Measurements from ENCODE around the gene FURIN. TPM values are rescaled to one million over a fixed set of nuclear protein-coding genes. Genes with fewer than 3 reads are reported as not detected.

Gene FURIN
- total RNA-seq, 1 donor from 2014 or later = 97.7 TPM

- no peak for DNase-seq (ENCODE audit: low spot score in 2 of 2, unreplicated experiment in 2 of 2)
- peaks cover 8% of the 10 kb centered on the region for H3K36me3 Mint-ChIP-seq
- H3K4me1 Mint-ChIP-seq = peaks cover 17% of the 10 kb centered on the region
- no peaks in the 10 kb centered on the region for H3K27me3 Mint-ChIP-seq (ENCODE audit: low read depth)
- no peak overlapping the region for H3K27ac Mint-ChIP-seq
- no peak overlapping the region for H3K4me3 Mint-ChIP-seq
- H3K9me3 Mint-ChIP-seq = no peaks in the 10 kb centered on the region
- TF ChIP-seq CTCF (IDR thresholded peaks at IDR 0.05; ENCODE audit: unreplicated experiment) = no peak
Measured at GRCh38 chr15:90889313-90889730, 20.9 kb downstream of the FURIN start.

- Mint-ChIP-seq H3K9me3 (no peaks in the 10 kb centered on the region), H3K27ac (no peak overlapping the region), H3K36me3 (peaks cover 11% of the 10 kb centered on the region), H3K4me1 (peaks cover 16% of the 10 kb centered on the region), H3K27me3 (ENCODE audit: low read depth) (no peaks in the 10 kb centered on the region), H3K4me3 (no peak overlapping the region)
- no peak for TF ChIP-seq CTCF (IDR thresholded peaks at IDR 0.05; ENCODE audit: unreplicated experiment)
- no peak for DNase-seq (ENCODE audit: low spot score in 2 of 2, unreplicated experiment in 2 of 2)
Measured at GRCh38 chr15:90889736-90890456, 21.5 kb downstream of the FURIN start.

- Mint-ChIP-seq H3K9me3 (no peaks in the 10 kb centered on the region), H3K27me3 (ENCODE audit: low read depth) (no peaks in the 10 kb centered on the region), H3K4me1 (peaks cover 6% of the 10 kb centered on the region)
Measured at GRCh38 chr15:90890839-90891238, 22.5 kb downstream of the FURIN start.

GRCh38 chr15:90891346-90891949, 23.1 kb downstream of the FURIN start:
- no peak overlapping the region for H3K27ac Mint-ChIP-seq
- DNase-seq (ENCODE audit: low spot score in 2 of 2, unreplicated experiment in 2 of 2) = no peak
- no peaks in the 10 kb centered on the region for H3K27me3 Mint-ChIP-seq (ENCODE audit: low read depth)
- H3K4me1 Mint-ChIP-seq = peaks cover under 1% of the 10 kb centered on the region
- H3K9me3 Mint-ChIP-seq = no peaks in the 10 kb centered on the region
- H3K4me3 Mint-ChIP-seq = no peak overlapping the region
- H3K36me3 Mint-ChIP-seq = peaks cover 21% of the 10 kb centered on the region
- no peak for TF ChIP-seq CTCF (IDR thresholded peaks at IDR 0.05; ENCODE audit: unreplicated experiment)

More at GRCh38 chr15:90890839-90891238, 22.5 kb downstream of the FURIN start:
- TF ChIP-seq CTCF (IDR thresholded peaks at IDR 0.05; ENCODE audit: unreplicated experiment) = no peak
- DNase-seq (ENCODE audit: low spot score in 2 of 2, unreplicated experiment in 2 of 2) = no peak
- Mint-ChIP-seq H3K27ac (no peak overlapping the region), H3K4me3 (no peak overlapping the region), H3K36me3 (peaks cover 17% of the 10 kb centered on the region)

- H3K9me3 Mint-ChIP-seq = no peaks in the 10 kb centered on the region
- H3K36me3 Mint-ChIP-seq = peaks cover 25% of the 10 kb centered on the region
- no peak for DNase-seq (ENCODE audit: low spot score in 2 of 2, unreplicated experiment in 2 of 2)
- no peaks in the 10 kb centered on the region for H3K27me3 Mint-ChIP-seq (ENCODE audit: low read depth)
- no peak overlapping the region for H3K27ac Mint-ChIP-seq
- no peak for TF ChIP-seq CTCF (IDR thresholded peaks at IDR 0.05; ENCODE audit: unreplicated experiment)
- no peak overlapping the region for H3K4me3 Mint-ChIP-seq
- no peaks in the 10 kb centered on the region for H3K4me1 Mint-ChIP-seq
Measured at GRCh38 chr15:90892023-90892422, 23.6 kb downstream of the FURIN start.

All from mesothelial cell of epicardium (in vitro differentiated cells).